ENCODE results near the gene TMEM164.

TMEM164 gene

DNA sequence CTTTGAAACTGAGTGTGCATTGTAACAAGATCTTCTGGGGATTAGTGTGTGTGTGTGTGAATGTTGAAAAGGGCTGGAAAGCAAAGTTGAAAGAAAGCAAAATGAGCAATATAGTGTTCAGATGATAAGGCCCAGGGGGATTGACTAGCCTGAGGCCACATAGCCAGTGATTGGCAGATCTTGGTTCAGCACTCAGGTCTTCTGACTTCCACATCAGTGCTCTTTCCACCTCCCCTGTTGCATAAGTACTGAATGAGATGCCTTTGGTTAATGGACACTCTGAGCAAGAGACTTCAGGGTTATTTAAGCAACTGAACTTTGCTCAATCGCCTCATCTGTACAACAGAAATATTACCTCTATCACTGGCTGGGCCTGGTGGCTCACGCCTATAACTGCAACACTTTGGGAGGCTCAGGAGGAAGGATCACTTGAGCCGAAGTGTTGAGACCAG lies 120.4 kb downstream of the TMEM164 start:
- H3K36me3 ChIP-seq (ENCODE audit: insufficient read depth, low read length) = no peaks in the 10 kb centered on the region
- peaks cover 5% of the 10 kb centered on the region for H3K4me1 ChIP-seq (ENCODE audit: control insufficient read depth, insufficient read depth, low read length)
- H3K4me2 ChIP-seq (ENCODE audit: low read length) = no peak overlapping the region
- H3K9me3 ChIP-seq (replicated peaks; ENCODE audit: low read length) = no peaks in the 10 kb centered on the region
- H3K27me3 ChIP-seq (ENCODE audit: control insufficient read depth, insufficient read depth, low read length) = peaks cover 21% of the 10 kb centered on the region
- H3K4me3 ChIP-seq (ENCODE audit: low read length) = no peak overlapping the region
- H3K9ac ChIP-seq (ENCODE audit: low read depth, low read length) = no peak overlapping the region

DNA sequence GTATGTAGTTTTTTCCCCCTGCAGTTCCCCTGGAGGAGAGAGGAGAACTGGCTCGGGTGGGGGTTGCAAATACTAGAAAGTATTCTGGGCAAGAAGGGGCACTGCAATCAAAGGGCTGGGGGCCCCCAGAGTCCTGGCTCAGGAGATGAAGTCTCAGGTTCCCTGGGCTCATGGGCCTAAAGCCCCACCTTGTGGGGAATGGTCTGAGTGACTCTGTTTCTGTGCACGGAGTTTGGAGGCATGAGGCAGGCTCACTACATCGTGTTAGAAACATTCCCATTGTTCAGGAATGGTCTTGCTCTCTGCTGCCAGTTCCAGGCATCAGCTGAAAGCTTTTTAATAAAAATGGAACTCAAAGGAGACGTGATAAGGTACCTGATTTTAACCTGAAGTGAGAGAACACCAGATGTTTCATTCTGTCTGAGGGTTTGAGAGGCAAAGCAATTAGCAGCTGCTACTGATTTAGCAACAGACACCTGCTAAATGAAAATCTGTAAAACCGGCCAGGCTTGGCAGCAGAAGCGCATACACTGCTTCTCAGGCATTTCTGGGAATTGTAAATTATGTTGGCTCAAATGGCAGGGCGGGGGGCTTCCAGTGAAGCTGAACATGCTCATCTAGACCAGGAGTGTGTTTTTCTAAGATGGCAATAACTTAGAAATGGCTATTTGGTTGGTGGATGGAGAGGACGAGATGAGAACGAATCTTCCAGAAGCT lies 122.7 kb downstream of the TMEM164 start:
- no peak overlapping the region for H3K4me2 ChIP-seq (ENCODE audit: low read length)

DNA sequence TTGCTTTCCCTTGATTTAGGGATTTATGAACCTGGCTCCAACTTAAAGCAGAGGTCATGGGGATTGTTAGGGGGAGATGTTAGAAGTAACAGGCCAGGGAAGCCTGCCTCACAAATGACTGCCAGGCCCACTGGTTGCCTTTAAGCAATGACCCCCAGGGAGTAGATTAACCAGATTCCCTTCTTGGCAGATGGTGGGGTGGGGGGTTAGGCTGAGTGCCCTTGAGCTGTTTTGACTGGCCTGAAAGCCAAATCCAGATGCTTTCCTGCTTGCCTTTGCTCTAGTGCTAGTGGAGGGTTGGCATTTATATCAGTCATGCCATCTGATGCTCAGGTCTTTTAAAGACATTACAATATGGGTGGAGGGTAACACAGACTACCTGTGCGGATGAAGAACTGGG lies 128.1 kb downstream of the TMEM164 start:
- H3K4me3 ChIP-seq (ENCODE audit: low read length) = no peak overlapping the region
- H3K4me2 ChIP-seq (ENCODE audit: low read length) = no peak overlapping the region
- H3K9me3 ChIP-seq (replicated peaks; ENCODE audit: low read length) = no peaks in the 10 kb centered on the region
- no peak overlapping the region for H3K9ac ChIP-seq (ENCODE audit: low read depth, low read length)
- peaks cover 10% of the 10 kb centered on the region for H3K4me1 ChIP-seq (ENCODE audit: control insufficient read depth, insufficient read depth, low read length)
- H3K36me3 ChIP-seq (ENCODE audit: insufficient read depth, low read length) = no peaks in the 10 kb centered on the region
- peaks cover 4% of the 10 kb centered on the region for H3K27me3 ChIP-seq (ENCODE audit: control insufficient read depth, insufficient read depth, low read length)

More for the DNA sequence above, 122.7 kb downstream of the TMEM164 start:
- Histone ChIP-seq H3K9ac (ENCODE audit: low read depth, low read length) (no peak overlapping the region), H3K4me3 (ENCODE audit: low read length) (no peak overlapping the region), H3K36me3 (ENCODE audit: insufficient read depth, low read length) (no peaks in the 10 kb centered on the region), H3K27me3 (ENCODE audit: control insufficient read depth, insufficient read depth, low read length) (peaks cover 12% of the 10 kb centered on the region), H3K4me1 (ENCODE audit: control insufficient read depth, insufficient read depth, low read length) (no peaks in the 10 kb centered on the region), H3K9me3 (replicated peaks; ENCODE audit: low read length) (no peaks in the 10 kb centered on the region)

DNA sequence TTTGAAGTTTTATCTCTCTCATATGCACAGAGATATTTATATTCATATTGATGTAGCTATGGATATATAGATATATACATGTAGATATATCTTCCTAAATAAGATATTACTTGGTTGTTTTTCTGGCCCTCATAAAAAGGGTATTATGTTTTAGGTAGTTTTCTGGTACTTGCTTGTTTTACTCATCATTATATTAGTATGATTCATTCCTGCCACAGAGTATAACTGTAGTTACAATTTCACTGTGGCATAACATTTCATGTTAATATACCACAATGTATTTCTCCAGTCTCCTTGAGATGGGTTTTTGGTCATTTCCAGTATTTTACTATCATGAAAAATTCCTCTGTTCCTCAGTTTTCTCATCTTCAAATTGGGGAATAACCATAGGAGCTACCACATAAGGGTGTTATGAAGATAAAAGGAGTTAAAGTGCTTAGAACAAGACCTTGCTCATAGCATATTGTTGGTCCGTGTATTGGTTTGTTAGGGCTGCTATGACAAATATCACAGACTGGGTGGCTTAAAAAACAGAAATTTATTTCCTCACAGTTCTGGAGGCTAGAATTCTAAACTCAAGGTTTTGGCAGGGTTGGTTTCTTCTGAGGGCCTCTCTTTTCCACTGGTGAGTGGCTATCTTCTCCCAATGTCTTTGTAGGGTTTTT lies 129.7 kb downstream of the TMEM164 start:
- Histone ChIP-seq H3K27me3 (ENCODE audit: control insufficient read depth, insufficient read depth, low read length) (no peaks in the 10 kb centered on the region), H3K9ac (ENCODE audit: low read depth, low read length) (no peak overlapping the region), H3K4me1 (ENCODE audit: control insufficient read depth, insufficient read depth, low read length) (peaks cover 10% of the 10 kb centered on the region), H3K4me2 (ENCODE audit: low read length) (no peak overlapping the region), H3K4me3 (ENCODE audit: low read length) (no peak overlapping the region), H3K9me3 (replicated peaks; ENCODE audit: low read length) (no peaks in the 10 kb centered on the region), H3K36me3 (ENCODE audit: insufficient read depth, low read length) (no peaks in the 10 kb centered on the region)

DNA sequence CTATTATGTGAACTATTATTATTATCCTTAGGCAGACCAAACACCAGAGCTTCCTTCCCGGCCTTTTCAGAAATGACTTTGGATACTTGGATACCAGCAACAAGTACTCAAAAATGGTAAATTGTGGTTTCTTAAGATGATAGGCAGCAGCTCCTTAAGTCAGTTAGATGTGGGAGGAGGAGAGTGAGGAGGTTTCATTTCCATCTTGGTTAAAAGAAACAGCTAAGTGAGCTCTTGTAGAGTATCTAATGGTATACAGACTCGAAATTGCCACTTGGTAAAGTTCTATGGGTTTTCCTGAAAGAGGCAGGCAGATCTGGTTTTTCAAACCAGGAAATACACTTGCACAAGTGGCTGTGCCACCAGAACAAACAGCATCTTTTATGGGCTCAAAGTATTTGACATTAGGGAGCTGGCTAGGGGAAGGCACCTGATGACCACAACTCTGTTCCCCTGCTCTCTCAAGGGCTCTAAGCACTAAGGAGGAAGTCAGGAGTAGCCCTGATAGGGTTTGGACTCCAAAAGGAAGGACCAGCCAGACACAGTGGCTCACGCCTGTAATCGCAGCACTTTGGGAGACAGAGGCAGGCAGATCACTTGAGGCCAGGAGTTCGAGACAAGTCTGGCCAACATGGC lies 130.9 kb downstream of the TMEM164 start:
- H3K9ac ChIP-seq (ENCODE audit: low read depth, low read length) = no peak overlapping the region
- no peaks in the 10 kb centered on the region for H3K9me3 ChIP-seq (replicated peaks; ENCODE audit: low read length)
- H3K4me2 ChIP-seq (ENCODE audit: low read length) = no peak overlapping the region
- no peak overlapping the region for H3K4me3 ChIP-seq (ENCODE audit: low read length)
- no peaks in the 10 kb centered on the region for H3K36me3 ChIP-seq (ENCODE audit: insufficient read depth, low read length)
- H3K27me3 ChIP-seq (ENCODE audit: control insufficient read depth, insufficient read depth, low read length) = no peaks in the 10 kb centered on the region
- H3K4me1 ChIP-seq (ENCODE audit: control insufficient read depth, insufficient read depth, low read length) = peaks cover 10% of the 10 kb centered on the region

DNA sequence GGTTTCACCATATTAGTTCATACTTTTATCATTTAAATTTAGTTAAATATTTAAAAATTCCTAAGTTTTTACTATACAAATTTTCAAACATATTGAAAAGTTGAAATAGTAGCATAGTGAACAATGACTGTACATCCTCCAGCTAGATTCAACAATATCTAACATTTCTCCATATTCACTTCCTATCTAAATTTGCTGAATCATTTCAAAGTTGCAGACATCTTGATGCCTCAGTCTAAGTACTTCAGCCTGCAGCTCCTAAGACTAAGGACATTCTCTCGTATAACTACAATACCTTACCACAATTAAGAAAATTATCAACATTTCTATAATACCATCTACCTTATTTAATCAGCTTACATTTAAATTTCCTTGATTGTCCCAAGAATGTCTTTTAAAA lies 132.7 kb downstream of the TMEM164 start:
- no peaks in the 10 kb centered on the region for H3K9me3 ChIP-seq (replicated peaks; ENCODE audit: low read length)
- no peak overlapping the region for H3K4me2 ChIP-seq (ENCODE audit: low read length)
- peaks cover 10% of the 10 kb centered on the region for H3K4me1 ChIP-seq (ENCODE audit: control insufficient read depth, insufficient read depth, low read length)
- no peaks in the 10 kb centered on the region for H3K36me3 ChIP-seq (ENCODE audit: insufficient read depth, low read length)
- H3K27me3 ChIP-seq (ENCODE audit: control insufficient read depth, insufficient read depth, low read length) = no peaks in the 10 kb centered on the region
- H3K9ac ChIP-seq (ENCODE audit: low read depth, low read length) = no peak overlapping the region
- H3K4me3 ChIP-seq (ENCODE audit: low read length) = no peak overlapping the region

DNA sequence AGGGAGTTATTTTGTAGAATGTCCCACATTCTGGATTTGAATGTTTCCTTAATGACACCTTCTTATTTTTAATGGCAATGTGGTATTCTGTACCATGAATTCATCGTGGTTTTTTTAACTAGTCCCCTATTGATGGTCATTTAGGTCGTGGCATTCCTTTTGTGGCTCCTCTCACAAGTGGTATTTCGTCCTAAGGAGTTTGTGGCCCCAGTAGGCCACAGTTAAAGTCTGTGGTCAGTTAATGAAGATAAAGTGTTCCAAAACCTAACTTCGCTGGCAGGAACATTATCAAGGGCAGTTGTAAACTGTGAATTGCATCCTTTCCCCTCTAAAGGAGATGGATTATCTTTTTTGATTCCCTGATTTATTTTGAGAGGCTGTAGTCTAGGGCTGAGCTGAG lies 133.2 kb downstream of the TMEM164 start:
- Histone ChIP-seq H3K4me3 (ENCODE audit: low read length) (no peak overlapping the region), H3K9me3 (replicated peaks; ENCODE audit: low read length) (no peaks in the 10 kb centered on the region), H3K27me3 (ENCODE audit: control insufficient read depth, insufficient read depth, low read length) (no peaks in the 10 kb centered on the region), H3K4me1 (ENCODE audit: control insufficient read depth, insufficient read depth, low read length) (peaks cover 10% of the 10 kb centered on the region), H3K36me3 (ENCODE audit: insufficient read depth, low read length) (no peaks in the 10 kb centered on the region), H3K9ac (ENCODE audit: low read depth, low read length) (no peak overlapping the region), H3K4me2 (ENCODE audit: low read length) (no peak overlapping the region)

DNA sequence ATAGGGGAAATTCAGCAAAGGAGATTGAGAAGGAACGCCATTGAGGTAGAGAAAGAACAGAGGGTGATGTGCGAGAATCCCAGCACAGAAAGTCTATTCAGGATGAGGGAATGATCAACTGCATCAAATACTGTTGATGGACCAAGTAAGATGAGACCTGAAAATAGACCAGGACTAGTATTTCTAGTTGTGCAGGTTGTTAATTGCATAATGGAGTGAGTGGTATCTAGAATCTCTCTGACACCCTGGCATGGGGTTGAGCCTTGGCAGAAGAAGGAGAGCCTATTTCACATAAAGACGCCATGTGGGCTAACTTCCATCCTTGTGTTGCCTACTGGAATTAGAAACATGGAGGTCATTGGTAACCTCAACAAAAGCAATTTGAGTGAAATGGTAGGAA lies 135.6 kb downstream of the TMEM164 start:
- Histone ChIP-seq H3K9ac (ENCODE audit: low read depth, low read length) (no peak overlapping the region), H3K9me3 (replicated peaks; ENCODE audit: low read length) (no peaks in the 10 kb centered on the region), H3K4me3 (ENCODE audit: low read length) (no peak overlapping the region), H3K4me1 (ENCODE audit: control insufficient read depth, insufficient read depth, low read length) (no peaks in the 10 kb centered on the region), H3K4me2 (ENCODE audit: low read length) (no peak overlapping the region), H3K27me3 (ENCODE audit: control insufficient read depth, insufficient read depth, low read length) (no peaks in the 10 kb centered on the region), H3K36me3 (ENCODE audit: insufficient read depth, low read length) (no peaks in the 10 kb centered on the region)

DNA sequence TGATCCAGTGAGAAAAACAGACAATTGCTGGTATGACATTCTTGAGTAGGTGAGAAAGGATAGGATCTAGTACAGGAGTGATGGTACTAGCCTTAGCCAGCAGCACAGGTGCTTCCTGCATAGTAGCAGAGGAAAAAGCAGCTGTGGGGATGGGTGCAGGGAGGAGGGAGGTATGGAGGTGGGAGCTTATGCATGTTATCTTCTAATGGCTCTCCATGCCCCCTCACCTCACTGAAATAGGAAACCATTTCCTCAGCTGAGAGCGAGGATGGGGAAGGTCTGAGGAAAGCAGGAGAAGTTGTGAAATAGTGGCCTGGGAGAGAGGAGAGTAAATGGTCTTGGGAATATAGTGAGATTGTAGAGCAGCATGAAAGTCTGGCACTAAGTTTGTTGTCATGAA lies 136.3 kb downstream of the TMEM164 start:
- Histone ChIP-seq H3K27me3 (ENCODE audit: control insufficient read depth, insufficient read depth, low read length) (no peaks in the 10 kb centered on the region), H3K9me3 (replicated peaks; ENCODE audit: low read length) (no peaks in the 10 kb centered on the region), H3K36me3 (ENCODE audit: insufficient read depth, low read length) (no peaks in the 10 kb centered on the region), H3K9ac (ENCODE audit: low read depth, low read length) (no peak overlapping the region), H3K4me1 (ENCODE audit: control insufficient read depth, insufficient read depth, low read length) (no peaks in the 10 kb centered on the region), H3K4me2 (ENCODE audit: low read length) (no peak overlapping the region), H3K4me3 (ENCODE audit: low read length) (no peak overlapping the region)

DNA sequence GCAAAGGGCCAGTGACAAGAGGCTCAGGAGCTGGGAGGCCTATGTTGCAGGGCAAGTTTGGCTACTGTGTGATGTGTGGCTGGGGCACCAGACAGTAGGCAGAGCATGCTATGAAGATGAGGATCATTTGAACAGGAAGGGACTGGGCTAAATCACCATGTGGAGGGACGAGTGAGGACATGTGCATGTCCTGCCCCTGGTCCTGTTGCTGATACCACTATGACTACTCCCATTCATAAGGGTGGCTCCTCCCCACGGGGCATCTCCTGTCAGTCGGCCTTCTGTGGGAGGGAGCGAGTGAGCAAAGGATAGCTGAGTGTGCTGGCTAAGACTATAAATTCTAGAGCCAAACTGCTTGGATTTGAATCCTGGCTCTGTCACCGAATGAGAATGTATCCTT lies 139.2 kb downstream of the TMEM164 start:
- no peak overlapping the region for H3K4me2 ChIP-seq (ENCODE audit: low read length)
- peaks cover 6% of the 10 kb centered on the region for H3K4me1 ChIP-seq (ENCODE audit: control insufficient read depth, insufficient read depth, low read length)
- H3K27me3 ChIP-seq (ENCODE audit: control insufficient read depth, insufficient read depth, low read length) = no peaks in the 10 kb centered on the region
- no peaks in the 10 kb centered on the region for H3K36me3 ChIP-seq (ENCODE audit: insufficient read depth, low read length)
- H3K4me3 ChIP-seq (ENCODE audit: low read length) = no peak overlapping the region
- H3K9me3 ChIP-seq (replicated peaks; ENCODE audit: low read length) = no peaks in the 10 kb centered on the region
- no peak overlapping the region for H3K9ac ChIP-seq (ENCODE audit: low read depth, low read length)

DNA sequence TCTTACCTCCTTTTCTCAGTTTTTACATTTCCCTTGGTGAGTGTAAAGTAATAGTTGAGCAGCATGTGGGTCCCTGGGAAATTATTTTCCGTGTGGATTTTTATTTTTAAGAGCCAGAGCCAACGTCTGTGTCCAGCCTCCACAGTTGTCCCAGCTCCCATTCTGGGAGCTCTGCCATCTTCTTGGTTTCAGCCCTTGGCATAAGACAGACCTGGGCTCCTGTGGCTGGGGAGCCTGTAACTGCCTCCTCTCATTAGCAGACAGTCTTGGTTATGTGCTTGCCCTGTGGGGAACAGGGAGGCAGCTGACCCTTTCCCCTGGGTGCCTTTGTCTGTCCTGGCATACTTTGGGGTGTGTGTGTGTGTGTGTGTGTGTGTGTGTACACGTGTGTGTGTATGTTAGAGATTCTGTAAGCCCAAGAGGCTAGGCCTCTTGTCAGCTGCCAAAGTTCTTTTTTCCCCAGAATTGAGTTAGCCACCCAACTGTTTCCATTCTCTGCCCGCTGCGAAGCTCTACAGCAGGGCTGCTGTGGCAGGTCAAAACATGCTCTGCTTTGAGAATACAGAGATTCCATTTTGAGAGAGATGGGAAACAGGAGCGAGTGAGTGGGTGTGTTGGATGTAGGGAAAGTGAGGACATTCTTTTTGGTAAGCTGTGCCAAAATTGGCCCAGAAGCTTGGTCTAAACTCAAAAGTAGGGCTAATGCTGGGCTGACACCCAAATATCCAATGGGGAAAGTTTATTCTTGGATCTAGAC lies 140.7 kb downstream of the TMEM164 start:
- Histone ChIP-seq H3K4me2 (ENCODE audit: low read length) (no peak overlapping the region), H3K36me3 (ENCODE audit: insufficient read depth, low read length) (no peaks in the 10 kb centered on the region), H3K27me3 (ENCODE audit: control insufficient read depth, insufficient read depth, low read length) (no peaks in the 10 kb centered on the region), H3K9me3 (replicated peaks; ENCODE audit: low read length) (no peaks in the 10 kb centered on the region), H3K9ac (ENCODE audit: low read depth, low read length) (no peak overlapping the region), H3K4me3 (ENCODE audit: low read length) (no peak overlapping the region), H3K4me1 (ENCODE audit: control insufficient read depth, insufficient read depth, low read length) (peaks cover 6% of the 10 kb centered on the region)
